BJ (cell line): Measurements from ENCODE around the gene MMRN2. TPM values are rescaled to one million over a fixed set of nuclear protein-coding genes. Genes with fewer than 3 reads are reported as not detected.

Experiments
- CTCF ChIA-PET: fragments of 350-600 bp; formaldehyde crosslinking; extraction: SDS; loops from one replicate; lab custom pipeline; 2021; ENCODE audit warnings: antibody characterized with exemption, inconsistent platforms; lab: Yijun Ruan, JAX
- POLR2A ChIA-PET: fragments of 300-600 bp; sonication (Branson Sonifier 250); formaldehyde crosslinking; extraction: SDS; loops from one replicate; lab custom pipeline; 2021; ENCODE audit warnings: antibody characterized with exemption; lab: Charles Lee
- DNase-seq: peaks from one replicate; pipeline ENCODE4 v3.0.0-alpha.2; 2011; ENCODE audit warnings: low read depth
- H3K27me3 ChIP-seq: 2 replicates; pipeline ENCODE4 v1.6.0; 2011; ENCODE audit warnings: low read length; ENCODE audit not compliant: control insufficient read depth, insufficient read depth
- H3K36me3 ChIP-seq: 2 replicates; pipeline ENCODE4 v1.5.1; 2011; ENCODE audit warnings: low read length; ENCODE audit not compliant: control insufficient read depth, insufficient read depth
- H3K4me3 ChIP-seq: 2 replicates; pipeline ENCODE4 v1.5.1; 2011; ENCODE audit warnings: low read depth, mild to moderate bottlenecking, control low read depth, low read length
- CTCF ChIP-seq: IDR thresholded peaks from 2 replicates; pipeline ENCODE4 v1.5.1; 2011; ENCODE audit warnings: low read depth, mild to moderate bottlenecking, control low read depth, inconsistent platforms, low read length, moderate library complexity; ENCODE audit not compliant: insufficient read depth
- polyA plus RNA-seq: library from polyadenylated mRNA; depleted of rRNA; stranded (reverse); fragments of >200 nt; gene quantifications from 2 replicates; pipeline ENCODE4 v1.2.3, GENCODE V29; 2011

Gene MMRN2
- polyA plus RNA-seq, 1 experiment, result 2.7 TPM

DNA sequence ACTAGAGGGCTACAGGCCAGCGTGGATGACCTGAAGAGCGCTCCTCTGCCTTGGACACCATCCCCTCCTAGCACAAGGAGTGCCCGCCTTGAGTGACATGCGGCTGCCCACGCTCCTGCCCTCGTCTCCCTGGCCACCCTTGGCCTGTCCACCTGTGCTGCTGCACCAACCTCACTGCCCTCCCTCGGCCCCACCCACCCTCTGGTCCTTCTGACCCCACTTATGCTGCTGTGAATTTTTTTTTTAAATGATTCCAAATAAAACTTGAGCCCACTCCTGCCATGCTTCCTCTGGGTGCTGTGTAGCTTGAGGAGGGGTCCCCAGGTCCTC, 5.5 kb upstream of the MMRN2 start:
- ChIA-PET CTCF (interaction anchor here (19.2 kb wide), 1 partner anchor 22 kb away, joined by 346 read pairs; no protein-coding TSS in a partner anchor), POLR2A (no interaction called here)
- no peak for DNase-seq
- no peak overlapping the region for H3K4me3 ChIP-seq
- H3K36me3 ChIP-seq, result no peaks in the 10 kb centered on the region
- H3K27me3 ChIP-seq, result no peaks in the 10 kb centered on the region
- no peak for TF ChIP-seq CTCF

DNA sequence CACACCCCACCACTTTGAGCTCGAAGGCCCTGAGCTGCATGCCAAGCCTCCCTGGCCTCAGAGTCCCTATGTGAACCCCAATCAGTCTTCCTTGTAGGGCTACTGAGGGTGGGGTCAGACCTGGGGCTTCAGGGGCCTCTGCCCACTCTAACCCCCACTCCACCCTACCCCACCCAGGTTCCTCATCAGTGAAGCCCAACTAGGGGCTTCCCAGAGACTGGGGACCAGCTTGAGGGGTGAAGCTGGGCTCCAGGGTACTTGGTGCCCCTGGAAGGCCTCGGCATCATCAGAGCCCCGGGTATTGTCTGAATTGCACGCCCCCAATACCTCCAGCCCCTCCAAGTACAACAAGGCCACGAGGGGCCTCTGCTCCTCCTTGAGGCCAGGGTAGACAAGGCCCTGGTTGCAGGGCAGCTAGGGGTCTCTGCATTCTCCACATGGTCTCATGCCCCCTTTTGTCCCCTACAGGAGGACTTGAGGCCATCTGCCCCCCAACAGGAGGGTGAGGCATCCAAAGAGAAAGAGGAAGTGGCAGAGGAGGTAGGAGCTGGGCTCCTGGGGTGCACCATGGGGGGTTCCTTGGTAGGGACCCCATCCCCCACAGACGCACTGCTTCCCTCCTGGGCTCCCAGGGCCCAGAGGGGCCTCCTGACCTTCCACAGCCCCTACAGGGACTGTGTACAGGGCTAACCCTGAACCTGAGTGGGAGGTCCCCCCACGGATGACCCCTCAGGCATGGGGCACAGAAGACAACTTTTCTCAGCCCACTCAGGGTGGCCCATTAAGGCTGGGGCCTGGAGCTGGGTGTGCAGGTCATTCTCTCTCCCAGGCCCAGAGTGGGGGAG, 4.9 kb upstream of the MMRN2 start:
- POLR2A ChIA-PET, result no interaction called here
- CTCF ChIA-PET, result interaction anchor here (0.8 to 19.2 kb wide), 2 partner anchors 21 to 275 kb away, joined by 5 to 346 read pairs; no protein-coding TSS in a partner anchor

DNA sequence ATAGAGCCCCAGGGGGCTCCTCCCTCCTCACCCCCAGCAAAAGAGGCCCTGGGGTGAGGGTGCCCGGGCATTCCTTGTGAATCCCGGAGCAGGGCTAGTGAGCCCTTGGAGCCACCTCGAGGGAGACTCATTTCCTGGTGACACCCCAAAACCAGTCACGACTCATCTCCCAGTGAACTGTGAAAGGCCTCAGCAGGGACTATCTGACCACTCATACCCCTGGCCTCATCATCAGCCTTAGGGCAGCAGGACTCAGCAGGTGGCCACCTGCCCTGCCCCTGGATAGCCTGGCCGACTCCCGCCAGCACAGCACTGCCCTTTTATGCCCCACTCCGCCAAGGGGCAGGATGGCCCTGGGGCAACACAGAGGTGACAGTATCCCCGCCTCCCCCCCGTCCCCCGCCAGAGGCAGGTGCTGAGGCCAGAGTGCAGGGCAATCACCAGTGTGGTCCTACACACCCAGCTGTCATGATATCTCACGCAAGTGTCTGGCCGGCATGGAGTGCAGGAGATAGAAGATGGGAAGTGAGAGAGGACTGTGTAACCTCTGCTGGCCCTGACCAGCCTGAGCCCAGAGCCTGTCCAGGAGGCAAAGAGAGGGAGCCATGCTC, 4.2 kb upstream of the MMRN2 start:
- no peak for TF ChIP-seq CTCF
- no peak for DNase-seq
- Histone ChIP-seq H3K4me3 (no peak overlapping the region), H3K27me3 (no peaks in the 10 kb centered on the region), H3K36me3 (no peaks in the 10 kb centered on the region)
- CTCF ChIA-PET, result interaction anchor here (0.8 to 19.2 kb wide), 3 partner anchors 8 to 274 kb away, joined by 5 to 346 read pairs (median 10); no protein-coding TSS in a partner anchor
- POLR2A ChIA-PET, result no interaction called here

More for the DNA sequence above, 4.9 kb upstream of the MMRN2 start:
- no peak for TF ChIP-seq CTCF
- no peak for DNase-seq
- no peak overlapping the region for H3K4me3 ChIP-seq
- H3K36me3 ChIP-seq, result no peaks in the 10 kb centered on the region
- no peaks in the 10 kb centered on the region for H3K27me3 ChIP-seq

GRCh38 chr10:86960863-86961434, 3.5 kb upstream of the MMRN2 start:
- ChIA-PET CTCF (interaction anchor here (0.5 to 19.2 kb wide), 13 partner anchors 9 to 287 kb away, joined by 3 to 346 read pairs (median 4); no protein-coding TSS in a partner anchor), POLR2A (no interaction called here)
- no peak for DNase-seq
- no peak for TF ChIP-seq CTCF
- Histone ChIP-seq H3K36me3 (no peaks in the 10 kb centered on the region), H3K4me3 (no peak overlapping the region), H3K27me3 (no peaks in the 10 kb centered on the region)
